HCT116 (cell line): ENCODE measurements around the gene HOXA13. TPM values are rescaled to one million over a fixed set of nuclear protein-coding genes. Genes with fewer than 3 reads are reported as not detected.

ENCODE experiments used
- ATAC-seq: fragments of 200-7000 bp; cut with Tn5 transposase; 2 replicates; pipeline ENCODE4 v1.9.1; 2020; ENCODE audit warnings: mild to moderate bottlenecking, moderate library complexity
- BruUV-seq: library from RNA; stranded (reverse); fragments of 400-500 nt; replicated peaks from 2 replicates; lab custom pipeline; 2021; lab: Mats Ljungman, UMichigan
- CTCF ChIA-PET: fragments of 300-600 bp; sonication (Branson Sonifier 250); formaldehyde crosslinking; loops from one replicate; lab custom pipeline; 2021; ENCODE audit warnings: antibody characterized with exemption; lab: Charles Lee
- POLR2A ChIA-PET: fragments of 300-600, 350-600 bp; sonication (Branson Sonifier 250); formaldehyde crosslinking; loops from one replicate; lab custom pipeline; 2021; ENCODE audit warnings: antibody characterized with exemption; lab: Charles Lee
- RAD21 ChIA-PET, 2 experiments: fragments of 300-600 bp; sonication (Branson Sonifier 250); formaldehyde crosslinking; loops; one replicate each; lab custom pipeline; 2023; ENCODE audit warnings: low total read pairs in 2 of 2; ENCODE audit not compliant: uncharacterized antibody in 2 of 2, unreplicated experiment in 2 of 2, low non-redundant PET in 1 of 2; lab: Charles Lee
- DNase-seq: peaks from one replicate; pipeline ENCODE4 v3.0.0-alpha.2; 2010; ENCODE audit warnings: low read depth, low spot score
- H2AFZ ChIP-seq: fragments of 200-600 bp; shearing (Covaris generic), sonication (generic); 2 replicates; pipeline ENCODE4 v1.6.1; 2017; ENCODE audit warnings: low read depth, mixed run types, mixed read lengths, antibody characterized with exemption, low read length; ENCODE audit not compliant: poor library complexity, severe bottlenecking
- H3K27ac ChIP-seq: 2 replicates; pipeline ENCODE4 v1.5.1; 2012; ENCODE audit warnings: low read depth, low read length
- H3K27me3 ChIP-seq: fragments of 200-600 bp; sonication (generic); 2 replicates; pipeline ENCODE4 v1.6.1; 2016; ENCODE audit warnings: mixed run types, low read length, mixed read lengths; ENCODE audit not compliant: insufficient read depth
- H3K36me3 ChIP-seq, 2 experiments: fragments of 200-500 bp in 1 of 2; fragments of 200-600 bp in 1 of 2; sonication (Bioruptor generic) in 1 of 2; sonication (generic) in 1 of 2; 2 replicates each; pipeline versions ENCODE4 v1.5.1 to v1.6.1; 2014 to 2016; ENCODE audit warnings: low read length in 2 of 2, inconsistent platforms in 1 of 2, mixed read lengths in 1 of 2, mixed run types in 1 of 2; ENCODE audit not compliant: insufficient read depth in 2 of 2, control insufficient read depth in 1 of 2
- H3K4me1 ChIP-seq, 2 experiments: fragments of 200-600 bp in 1 of 2; sonication (generic) in 1 of 2; 2 replicates each; pipeline versions ENCODE4 v1.5.1 to v1.6.1; 2012 to 2017; ENCODE audit warnings: low read length in 2 of 2, inconsistent platforms in 1 of 2, mild to moderate bottlenecking in 1 of 2, mixed read lengths in 1 of 2, mixed run types in 1 of 2, moderate library complexity in 1 of 2; ENCODE audit not compliant: insufficient read depth in 2 of 2, control insufficient read depth in 1 of 2
- H3K4me2 ChIP-seq: fragments of 200-600 bp; sonication (generic); 2 replicates; pipeline ENCODE4 v1.6.1; 2017; ENCODE audit warnings: mixed run types, low read length, mixed read lengths
- H3K4me3 ChIP-seq, 2 experiments: fragments of 200-600 bp in 1 of 2; sonication (generic) in 1 of 2; replicated peaks in 1 of 2; 2 replicates each; pipeline ENCODE4 v1.5.1; 2011 to 2016; ENCODE audit warnings: low read length in 2 of 2, control low read depth in 1 of 2, low read depth in 1 of 2, mild to moderate bottlenecking in 1 of 2, mixed read lengths in 1 of 2, mixed run types in 1 of 2
- H3K79me2 ChIP-seq: fragments of 200-600 bp; sonication (generic); 2 replicates; pipeline ENCODE4 v1.6.1; 2017; ENCODE audit warnings: mild to moderate bottlenecking, mixed run types, low read length, moderate library complexity, mixed read lengths; ENCODE audit not compliant: insufficient read depth
- H3K9ac ChIP-seq: fragments of 200-600 bp; sonication (generic); 2 replicates; pipeline ENCODE4 v1.6.1; 2016; ENCODE audit warnings: low read length, mixed read lengths
- H3K9me2 ChIP-seq: fragments of 200-600 bp; sonication (generic), shearing (Covaris generic); 2 replicates; pipeline ENCODE4 v1.6.1; 2017; ENCODE audit warnings: mixed run types, mild to moderate bottlenecking, moderate library complexity; ENCODE audit not compliant: insufficient read depth
- H3K9me3 ChIP-seq, 2 experiments: fragments of 200-500 bp in 1 of 2; fragments of 200-600 bp in 1 of 2; sonication (Bioruptor generic) in 1 of 2; sonication (generic) in 1 of 2; 2 replicates each; pipeline ENCODE4 v1.6.1; 2014 to 2017; ENCODE audit warnings: low read length in 2 of 2, mixed read lengths in 2 of 2, inconsistent platforms in 1 of 2, low read depth in 1 of 2, mild to moderate bottlenecking in 1 of 2, mixed run types in 1 of 2, moderate library complexity in 1 of 2; ENCODE audit not compliant: control insufficient read depth in 1 of 2, insufficient read depth in 1 of 2
- H4K20me1 ChIP-seq: fragments of 200-600 bp; sonication (generic), shearing (Covaris generic); 2 replicates; pipeline ENCODE4 v1.6.1; 2017; ENCODE audit warnings: mixed run types, mild to moderate bottlenecking, moderate library complexity; ENCODE audit not compliant: insufficient read depth
- CBX3 ChIP-seq: IDR thresholded peaks from 2 replicates; pipeline ENCODE4 v1.6.1; 2012; ENCODE audit warnings: low read depth
- CTCF ChIP-seq, 3 experiments: fragments of 200-600 bp in 1 of 3; sonication (generic) in 1 of 3; IDR thresholded peaks in 2 of 3; conservative IDR thresholded peaks in 1 of 3; 2 replicates each; pipeline ENCODE4 v1.5.1; 2012 to 2017; ENCODE audit warnings: low read depth in 2 of 3, low read length in 2 of 3, antibody characterized with exemption in 1 of 3, borderline replicate concordance in 1 of 3, control low read depth in 1 of 3, mild to moderate bottlenecking in 1 of 3, mixed read lengths in 1 of 3, mixed run types in 1 of 3, moderate library complexity in 1 of 3; ENCODE audit not compliant: insufficient read depth in 1 of 3
- EZH2 ChIP-seq: fragments of 200-600 bp; sonication (generic); IDR thresholded peaks from 2 replicates; pipeline ENCODE4 v1.6.1; 2017; ENCODE audit warnings: antibody characterized with exemption, mixed run types
- RAD21 ChIP-seq: IDR thresholded peaks from 2 replicates; pipeline ENCODE4 v1.6.1; 2012; ENCODE audit warnings: low read depth, mild to moderate bottlenecking
- TCF7L2 ChIP-seq: IDR thresholded peaks from 2 replicates; pipeline ENCODE4 v1.7.0; 2011; ENCODE audit warnings: borderline replicate concordance, inconsistent platforms; ENCODE audit not compliant: insufficient read depth, insufficient read length; ENCODE audit errors: extremely low read depth
- ZBTB33 ChIP-seq: IDR thresholded peaks from 2 replicates; pipeline ENCODE4 v1.6.1; 2011; ENCODE audit warnings: mild to moderate bottlenecking, low read length, moderate library complexity; ENCODE audit not compliant: insufficient replicate concordance; ENCODE audit errors: extremely low read depth
- ZNF274 ChIP-seq: fragments of 200-500 bp; sonication (Bioruptor generic); IDR thresholded peaks from 2 replicates; pipeline ENCODE4 v1.6.1; 2014; ENCODE audit warnings: mild to moderate bottlenecking, low read depth, low read length, inconsistent platforms
- intact Hi-C: fragments of 100-400 bp; cut with micrococcal nuclease; formaldehyde crosslinking; loops from 2 replicates; pipeline ENCODE4 v1.10.0; 2022
- total RNA-seq: library from RNA; stranded (reverse); gene quantifications from one replicate; pipeline ENCODE4 v1.2.1, GENCODE V29; 2021; ENCODE audit not compliant: unreplicated experiment

The HOXA13 gene
- total RNA-seq, 1 experiment from 2014 or later: 3.6 TPM

- TF ChIP-seq ZBTB33: no peak
- TF ChIP-seq ZNF274: no peak
- no peak for TF ChIP-seq CBX3
- no peak for TF ChIP-seq RAD21
These were observed 11.2 kb upstream of the HOXA13 start (continued) for GRCh38 chr7:27211084-27211446.

GRCh38 chr7:27210441-27211083 lies 10.7 kb upstream of the HOXA13 start:
- no peaks in the 10 kb centered on the region for H3K36me3 ChIP-seq
- H3K9me3 ChIP-seq: no peaks in the 10 kb centered on the region
- peak overlapping the region; percentile 99 for H2AFZ ChIP-seq
- ATAC-seq (peak; percentile 95), DNase-seq (no peak)
- peaks cover 4 to 14% of the 10 kb centered on the region in 2 experiments; a peak in 3 of 4 replicates for H3K4me1 ChIP-seq
- 0 out of 2 replicates have a peak overlapping the region, but pooled peaks have one; percentile 19 for H3K9ac ChIP-seq
- no peaks in the 10 kb centered on the region for H4K20me1 ChIP-seq
- no peak overlapping the region for H3K27ac ChIP-seq
- peak overlapping the region; percentile 78 for H3K4me2 ChIP-seq
- H3K27me3 ChIP-seq: no peaks in the 10 kb centered on the region
- RAD21 ChIA-PET: no interaction called here
- POLR2A ChIA-PET: interaction anchor here (1.0 kb wide), 1 partner anchor 11 kb away, joined by 3 read pairs; no protein-coding TSS in a partner anchor
- CTCF ChIA-PET: interaction anchor here (0.8 to 1.3 kb wide), 6 partner anchors 119 to 809 kb away, joined by 3 to 8 read pairs (median 4); no protein-coding TSS in a partner anchor
- no TSS peak for BruUV-seq
- H3K4me3 ChIP-seq: peak overlapping the region; percentile 28 to 43
- peak; percentile 75 for TF ChIP-seq TCF7L2
- no peak for TF ChIP-seq EZH2
- no peak for TF ChIP-seq ZBTB33
- no peak for TF ChIP-seq CBX3
- peak; percentile 80 for TF ChIP-seq RAD21
- TF ChIP-seq CTCF (IDR thresholded peaks at IDR 0.05 in 2 of 3, conservative IDR thresholded peaks at IDR 0.05 in 1 of 3; ENCODE audit: borderline replicate concordance in 1 of 3, insufficient read depth in 1 of 3, low read depth in 2 of 3, low read length in 2 of 3): peak; percentile 75 to 80 (median 78)
- no peaks in the 10 kb centered on the region for H3K9me2 ChIP-seq
- intact Hi-C loops: loop anchor here (1.0 to 2.0 kb wide), 2 partner anchors 366 to 564 kb away; no protein-coding TSS in a partner anchor
- no peaks in the 10 kb centered on the region for H3K79me2 ChIP-seq
